Endodermal cell (in vitro differentiated cells): ENCODE results near the gene SCLY. TPM values are rescaled to one million over a fixed set of nuclear protein-coding genes. Genes with fewer than 3 reads are reported as not detected.

Experiments
- DNase-seq: peaks from one replicate; pipeline ENCODE4 v3.0.0-alpha.2; 2017
- H3K27ac ChIP-seq: 2 replicates; pipeline ENCODE4 v1.5.1; 2013; ENCODE audit warnings: mild to moderate bottlenecking, low read depth, low read length, moderate library complexity
- H3K27me3 ChIP-seq: 2 replicates; pipeline ENCODE4 v1.6.1; 2013; ENCODE audit warnings: mild to moderate bottlenecking, low read length, moderate library complexity; ENCODE audit not compliant: insufficient read depth, control insufficient read depth, poor library complexity, severe bottlenecking
- H3K36me3 ChIP-seq: 2 replicates; pipeline ENCODE4 v1.7.0; 2013; ENCODE audit warnings: mild to moderate bottlenecking, low read length, moderate library complexity; ENCODE audit not compliant: control insufficient read depth, insufficient read depth
- H3K4me1 ChIP-seq: one replicate; pipeline ENCODE4 v1.7.0; 2013; ENCODE audit warnings: low read length; ENCODE audit not compliant: control insufficient read depth, insufficient read depth
- H3K4me3 ChIP-seq: 2 replicates; pipeline ENCODE4 v1.5.1; 2013; ENCODE audit warnings: mild to moderate bottlenecking, low read length, moderate library complexity
- H3K9ac ChIP-seq: 2 replicates; pipeline ENCODE4 v1.6.1; 2013; ENCODE audit warnings: mild to moderate bottlenecking, low read length, moderate library complexity; ENCODE audit not compliant: poor library complexity, severe bottlenecking; ENCODE audit errors: extremely low read depth
- H3K9me3 ChIP-seq: 2 replicates; pipeline ENCODE4 v1.6.1; 2013; ENCODE audit warnings: mild to moderate bottlenecking, low read length, moderate library complexity; ENCODE audit not compliant: control insufficient read depth
- H3K27ac Mint-ChIP-seq: 2 replicates; pipeline ENCODE4 v1.8.0; 2020; ENCODE audit warnings: mixed read lengths
- H3K27me3 Mint-ChIP-seq: 2 replicates; pipeline ENCODE4 v1.8.0; 2021; ENCODE audit warnings: mild to moderate bottlenecking, mixed read lengths; ENCODE audit not compliant: insufficient read depth
- H3K36me3 Mint-ChIP-seq: 2 replicates; pipeline ENCODE4 v1.8.0; 2020; ENCODE audit warnings: low read depth, mixed read lengths
- H3K4me1 Mint-ChIP-seq: 2 replicates; pipeline ENCODE4 v1.8.0; 2020; ENCODE audit warnings: mixed read lengths
- H3K4me3 Mint-ChIP-seq: 2 replicates; pipeline ENCODE4 v1.8.0; 2020; ENCODE audit warnings: mild to moderate bottlenecking, moderate library complexity, mixed read lengths
- H3K9me3 Mint-ChIP-seq: 2 replicates; pipeline ENCODE4 v1.8.0; 2020; ENCODE audit warnings: mild to moderate bottlenecking, mixed read lengths
- WGBS, 2 experiments: methylation state at CpG; one replicate each; pipeline versions ENCODE4 v1.1.5 to v1.1.7; 2013; ENCODE audit warnings: missing lambda C conversion rate in 2 of 2, mixed read lengths in 1 of 2; ENCODE audit not compliant: insufficient coverage in 1 of 2, insufficient read length in 1 of 2; 5-methylcytosine and 5-hydroxymethylcytosine counted together
- total RNA-seq, 2 donors: library from RNA; stranded (reverse); fragmentation: NEBNext Ultra II Directional in 1 of 2; extraction: Animal tissue kit (Norgen Biotek cat#: 25700) in 1 of 2; gene quantifications; 2 replicates in 1 of 2; 3 replicates in 1 of 2; pipeline ENCODE4 v1.2.1, GENCODE V29; 2021
- TF ChIP-seq, protein P1 (sequence below): fragments of 200-600 bp; sonication (generic); conservative IDR thresholded peaks from 2 replicates; pipeline ENCODE4 v1.5.0; 2021; ENCODE audit warnings: antibody characterized with exemption, mild to moderate bottlenecking

SCLY gene
- total RNA-seq, 2 donors from 2014 or later: 39.0 to 45.0 TPM

DNA sequence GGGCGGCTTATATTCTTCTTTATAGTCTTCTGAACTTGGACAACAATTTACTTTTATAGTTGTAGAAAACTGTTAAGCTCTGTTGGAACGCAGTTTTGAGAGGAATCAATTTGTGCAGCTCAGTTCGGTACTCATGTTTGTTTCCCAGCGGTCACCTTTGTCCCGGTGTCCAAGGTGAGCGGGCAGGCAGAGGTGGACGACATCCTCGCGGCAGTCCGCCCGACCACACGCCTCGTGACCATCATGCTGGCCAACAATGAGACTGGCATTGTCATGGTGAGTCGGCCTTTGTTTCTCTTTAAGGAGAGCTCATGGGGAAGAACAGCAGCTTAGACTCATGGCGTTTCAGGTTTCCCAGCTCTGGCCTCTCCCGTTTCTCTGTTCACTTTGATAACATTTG is 20.8 kb downstream of the SCLY start:
- no peak overlapping the region for H3K27ac ChIP-seq
- H3K27me3 Mint-ChIP-seq: no peaks in the 10 kb centered on the region
- no peaks in the 10 kb centered on the region for H3K4me1 Mint-ChIP-seq
- H3K36me3 ChIP-seq: peaks cover 35% of the 10 kb centered on the region
- TF ChIP-seq, protein P1, sequence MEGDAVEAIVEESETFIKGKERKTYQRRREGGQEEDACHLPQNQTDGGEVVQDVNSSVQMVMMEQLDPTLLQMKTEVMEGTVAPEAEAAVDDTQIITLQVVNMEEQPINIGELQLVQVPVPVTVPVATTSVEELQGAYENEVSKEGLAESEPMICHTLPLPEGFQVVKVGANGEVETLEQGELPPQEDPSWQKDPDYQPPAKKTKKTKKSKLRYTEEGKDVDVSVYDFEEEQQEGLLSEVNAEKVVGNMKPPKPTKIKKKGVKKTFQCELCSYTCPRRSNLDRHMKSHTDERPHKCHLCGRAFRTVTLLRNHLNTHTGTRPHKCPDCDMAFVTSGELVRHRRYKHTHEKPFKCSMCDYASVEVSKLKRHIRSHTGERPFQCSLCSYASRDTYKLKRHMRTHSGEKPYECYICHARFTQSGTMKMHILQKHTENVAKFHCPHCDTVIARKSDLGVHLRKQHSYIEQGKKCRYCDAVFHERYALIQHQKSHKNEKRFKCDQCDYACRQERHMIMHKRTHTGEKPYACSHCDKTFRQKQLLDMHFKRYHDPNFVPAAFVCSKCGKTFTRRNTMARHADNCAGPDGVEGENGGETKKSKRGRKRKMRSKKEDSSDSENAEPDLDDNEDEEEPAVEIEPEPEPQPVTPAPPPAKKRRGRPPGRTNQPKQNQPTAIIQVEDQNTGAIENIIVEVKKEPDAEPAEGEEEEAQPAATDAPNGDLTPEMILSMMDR: no peak
- H3K4me1 ChIP-seq: no peaks in the 10 kb centered on the region
- no peaks in the 10 kb centered on the region for H3K27me3 ChIP-seq
- no peak overlapping the region for H3K4me3 Mint-ChIP-seq
- H3K9me3 Mint-ChIP-seq: peaks cover 5% of the 10 kb centered on the region
- no peak overlapping the region for H3K4me3 ChIP-seq
- H3K9ac ChIP-seq: no peak overlapping the region
- WGBS, 2 experiments: 95 to 97% methylated on average over 12 to 16 of the region's 16 CpGs
- H3K36me3 Mint-ChIP-seq: peaks cover 81% of the 10 kb centered on the region
- peak overlapping the region; percentile 2 for H3K27ac Mint-ChIP-seq
- no peak for DNase-seq
- no peaks in the 10 kb centered on the region for H3K9me3 ChIP-seq

GRCh38 chr2:238082151-238082550 is 21.4 kb downstream of the SCLY start:
- peaks cover 31% of the 10 kb centered on the region for H3K36me3 ChIP-seq
- H3K4me3 Mint-ChIP-seq: no peak overlapping the region
- no peak overlapping the region for H3K4me3 ChIP-seq
- no peak overlapping the region for H3K27ac ChIP-seq
- TF ChIP-seq, protein P1: no peak
- no peak overlapping the region for H3K9ac ChIP-seq
- no peak overlapping the region for H3K27ac Mint-ChIP-seq
- H3K27me3 ChIP-seq: no peaks in the 10 kb centered on the region
- no peaks in the 10 kb centered on the region for H3K27me3 Mint-ChIP-seq
- H3K4me1 ChIP-seq: no peaks in the 10 kb centered on the region
- H3K9me3 Mint-ChIP-seq: peaks cover 5% of the 10 kb centered on the region
- H3K4me1 Mint-ChIP-seq: no peaks in the 10 kb centered on the region
- H3K36me3 Mint-ChIP-seq: peaks cover 81% of the 10 kb centered on the region
- H3K9me3 ChIP-seq: no peaks in the 10 kb centered on the region
- no peak for DNase-seq
- WGBS, 2 experiments: 93 to 97% methylated on average over 16 to 17 of the region's 17 CpGs

- Histone ChIP-seq H3K9ac (no peak overlapping the region), H3K36me3 (peaks cover 28% of the 10 kb centered on the region), H3K27ac (no peak overlapping the region), H3K4me3 (no peak overlapping the region), H3K27me3 (no peaks in the 10 kb centered on the region), H3K4me1 (no peaks in the 10 kb centered on the region), H3K9me3 (no peaks in the 10 kb centered on the region)
- Mint-ChIP-seq H3K27me3 (no peaks in the 10 kb centered on the region), H3K36me3 (peaks cover 82% of the 10 kb centered on the region), H3K27ac (no peak overlapping the region), H3K4me3 (no peak overlapping the region), H3K9me3 (peaks cover 5% of the 10 kb centered on the region), H3K4me1 (no peaks in the 10 kb centered on the region)
- no peak for DNase-seq
- WGBS, 2 experiments: 81 to 100% methylated on average over 3 to 7 of the region's 7 CpGs
- TF ChIP-seq, protein P1: no peak
Measured at GRCh38 chr2:238082827-238083226, 22.0 kb downstream of the SCLY start.
